NCI-H510A (cell line): ENCODE data around the gene GPR135.
A peak's percentile ranks its signal among the peaks of the same experiment; 100 is the strongest.
"Not testable (repeated sequence)": the region's sequence is repeated elsewhere in the genome, so short reads cannot be mapped to it uniquely, and the experiment has no call there.

Experiments
- DNase-seq: peaks from one replicate; lab custom pipeline; 2025; lab: John Stamatoyannopoulos, UW

GPR135 gene

DNA sequence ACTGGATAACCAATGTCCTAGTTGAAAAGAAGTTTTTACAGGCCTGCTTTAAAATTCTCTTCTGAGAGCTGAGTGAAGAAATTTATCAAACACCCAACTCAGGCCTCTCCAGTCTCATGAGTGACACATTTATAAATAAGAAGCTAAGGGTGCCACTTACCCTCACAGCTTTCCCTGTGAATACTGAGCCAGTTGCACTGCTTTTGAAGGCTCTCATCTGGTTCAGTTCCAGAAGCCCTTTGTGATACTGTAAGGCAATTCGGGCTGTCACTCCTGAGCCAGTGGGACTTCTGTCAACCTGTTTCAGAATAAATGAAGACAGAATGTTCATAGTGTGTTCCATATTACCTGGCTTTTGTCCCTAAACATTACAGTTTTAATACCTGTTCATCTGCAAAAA lies 10.5 kb upstream of the GPR135 start:
- no peak for DNase-seq

DNA sequence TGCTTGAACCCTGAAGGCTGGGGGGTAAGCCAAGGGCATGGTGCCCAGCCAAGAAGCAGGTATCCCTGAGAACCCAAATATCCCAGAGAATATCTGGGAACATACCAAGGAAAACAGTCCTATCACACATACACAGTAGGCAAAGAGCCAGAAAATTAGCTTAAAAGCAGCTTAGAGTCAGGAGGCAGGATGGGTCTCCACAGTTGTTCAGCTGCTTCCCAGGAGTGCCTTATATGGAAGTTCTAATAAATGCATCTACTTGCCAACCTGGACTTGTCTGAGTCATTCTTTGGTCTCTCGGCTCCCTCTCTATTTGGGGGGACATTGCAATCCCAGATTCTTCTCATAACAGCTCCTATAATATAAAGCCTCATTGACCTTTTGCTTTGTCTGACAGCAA lies 9.0 kb upstream of the GPR135 start:
- DNase-seq: no peak

DNA sequence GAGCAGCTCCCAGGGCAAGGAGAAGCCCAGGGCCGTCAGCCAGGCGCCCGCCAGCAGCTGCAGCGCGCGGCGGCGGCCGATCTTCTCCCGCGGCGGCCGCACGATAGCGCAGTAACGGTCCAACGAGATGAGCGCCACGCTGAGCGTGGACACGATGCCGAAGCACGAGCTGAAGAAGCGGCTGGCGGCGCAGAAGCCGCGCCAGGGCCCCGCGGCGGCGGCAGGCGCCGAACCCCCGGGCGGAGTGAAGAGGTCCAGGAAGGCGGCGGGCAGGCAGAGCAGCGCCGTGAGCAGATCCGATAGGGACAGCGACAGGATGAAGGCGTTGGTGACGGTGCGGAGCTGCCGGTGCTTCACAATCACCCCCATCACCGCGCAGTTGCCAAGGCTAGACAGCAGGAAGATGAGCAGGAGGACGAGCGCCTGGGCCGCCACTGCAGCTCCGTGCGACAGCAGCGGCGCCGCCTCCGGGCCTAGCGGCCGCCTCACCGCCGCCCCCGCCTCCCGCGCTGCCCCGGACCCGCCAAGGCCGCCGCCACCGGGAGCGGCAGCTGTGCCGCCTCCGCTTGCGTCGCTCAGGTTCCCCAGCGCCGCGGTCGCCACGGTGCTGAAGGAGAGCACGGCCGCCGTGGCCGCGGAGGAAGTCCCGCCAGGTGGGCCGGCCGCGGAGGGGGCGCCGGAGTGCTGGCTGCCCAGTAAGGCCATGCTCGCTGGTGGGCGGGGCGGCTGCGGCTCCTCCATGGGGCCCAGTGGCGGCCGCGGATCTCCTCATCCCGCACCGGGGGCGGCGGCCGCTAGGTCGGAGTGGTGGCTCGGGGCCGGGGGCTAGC lies 479 bp downstream of the GPR135 start:
- peak; percentile 43 for DNase-seq

DNA sequence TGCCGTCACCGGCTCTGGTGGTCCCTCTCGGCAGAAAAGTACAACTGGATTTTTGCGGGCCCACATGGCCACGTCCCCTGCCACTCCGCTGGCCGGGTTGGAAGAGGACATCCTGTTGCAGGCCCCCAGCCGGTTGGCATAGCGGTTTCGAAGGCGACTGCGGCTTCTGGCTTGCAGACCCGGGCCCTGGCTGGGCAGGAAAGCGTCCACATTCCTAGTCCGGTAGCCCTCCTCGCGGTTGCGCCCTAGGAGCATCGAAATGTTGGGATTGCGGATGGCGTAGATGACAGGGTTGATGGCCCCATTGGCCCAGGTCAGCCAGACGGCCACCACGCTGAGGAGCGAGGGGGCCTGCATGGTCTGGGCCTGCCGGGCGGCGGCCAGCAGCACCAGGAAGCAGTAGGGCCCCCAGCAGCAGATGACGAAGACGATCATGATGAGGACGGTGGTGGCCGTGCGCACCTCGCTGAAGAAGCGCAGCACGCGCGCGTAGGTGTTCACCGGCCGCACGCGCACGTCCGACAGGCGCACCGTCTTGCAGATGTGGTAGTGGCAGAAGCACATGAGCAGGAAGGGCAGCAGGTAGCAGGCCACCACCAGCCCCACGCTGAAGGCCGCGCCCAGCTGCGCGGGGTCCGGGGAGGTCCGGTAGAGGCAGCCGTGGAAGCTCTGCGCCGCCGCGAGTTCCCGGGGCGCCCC lies 1.2 kb downstream of the GPR135 start:
- no peak for DNase-seq

DNA sequence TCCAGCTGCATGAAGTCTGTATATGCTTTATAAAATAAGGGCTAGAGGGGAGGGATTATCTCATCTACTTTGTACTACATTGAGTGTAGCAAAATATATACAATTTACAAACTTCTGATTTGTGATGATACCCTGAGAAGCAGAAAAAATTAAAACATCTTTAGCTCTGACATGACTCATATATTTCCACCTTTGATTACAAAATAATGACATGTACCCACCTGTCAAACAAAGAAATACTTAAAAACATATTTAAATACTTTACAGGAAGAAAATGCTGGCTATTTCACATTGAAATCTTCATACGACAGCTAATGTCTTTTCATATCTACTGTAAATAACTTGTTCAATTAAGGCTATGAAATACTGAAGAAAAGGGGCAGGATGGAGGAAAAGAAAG lies 3.3 kb downstream of the GPR135 start:
- no peak for DNase-seq

DNA sequence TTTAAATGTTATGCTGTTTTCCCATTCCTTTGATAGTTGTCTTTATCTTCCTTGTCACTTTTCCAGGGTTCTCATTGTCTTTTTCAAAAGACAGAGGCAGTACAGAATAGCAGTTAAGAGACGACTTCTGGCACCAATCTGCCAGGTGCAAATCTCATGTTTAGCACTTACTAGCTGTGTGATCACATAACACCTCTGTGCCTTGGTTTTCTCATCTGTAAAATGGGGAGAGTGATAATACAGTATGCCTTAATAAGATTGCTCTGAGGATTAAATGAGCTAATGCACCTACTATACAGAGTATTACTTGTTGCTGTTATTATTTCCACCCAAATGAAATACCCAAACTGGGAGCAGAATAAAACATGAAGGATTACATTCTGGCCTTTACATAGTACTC lies 4.8 kb downstream of the GPR135 start:
- no peak for DNase-seq

DNA sequence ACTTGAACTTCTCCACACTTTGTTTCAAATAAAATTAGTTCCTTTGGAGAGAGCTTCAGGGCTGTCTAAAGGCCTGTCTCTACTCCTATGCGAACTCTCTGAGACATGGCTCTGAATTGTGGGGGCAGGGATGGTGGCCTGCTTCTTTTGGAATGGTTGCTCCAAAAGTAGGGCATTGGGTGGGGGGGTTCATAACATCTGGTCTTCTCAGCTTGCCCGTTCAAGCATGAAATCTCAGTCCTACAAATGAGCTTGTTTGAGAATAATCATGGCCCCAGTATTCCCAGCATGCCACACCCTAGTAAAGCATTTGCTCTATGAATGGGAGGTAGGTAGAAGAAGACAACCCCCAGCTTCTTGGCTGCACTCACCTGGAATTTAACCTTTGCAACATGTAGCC lies 6.7 kb downstream of the GPR135 start:
- DNase-seq: no peak

DNA sequence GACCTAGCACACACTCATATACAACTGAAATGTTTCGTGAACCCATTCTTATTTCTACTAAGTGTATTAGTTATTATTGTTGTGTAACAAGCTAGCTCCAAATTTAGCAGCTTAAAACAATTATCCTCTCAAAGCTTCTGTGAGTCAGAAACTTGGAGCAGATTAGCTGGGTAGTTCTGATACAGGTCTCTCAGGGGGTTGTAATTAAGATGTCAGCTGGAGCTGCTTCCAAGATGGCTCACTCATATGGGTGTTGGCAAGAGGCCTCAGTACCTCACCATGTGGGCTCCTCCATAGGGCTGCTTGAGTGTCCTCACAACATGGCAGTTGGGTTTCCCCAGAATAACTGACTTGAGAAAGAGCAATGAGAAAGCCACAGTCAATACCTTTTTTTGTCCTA lies 9.8 kb downstream of the GPR135 start:
- no peak for DNase-seq

DNA sequence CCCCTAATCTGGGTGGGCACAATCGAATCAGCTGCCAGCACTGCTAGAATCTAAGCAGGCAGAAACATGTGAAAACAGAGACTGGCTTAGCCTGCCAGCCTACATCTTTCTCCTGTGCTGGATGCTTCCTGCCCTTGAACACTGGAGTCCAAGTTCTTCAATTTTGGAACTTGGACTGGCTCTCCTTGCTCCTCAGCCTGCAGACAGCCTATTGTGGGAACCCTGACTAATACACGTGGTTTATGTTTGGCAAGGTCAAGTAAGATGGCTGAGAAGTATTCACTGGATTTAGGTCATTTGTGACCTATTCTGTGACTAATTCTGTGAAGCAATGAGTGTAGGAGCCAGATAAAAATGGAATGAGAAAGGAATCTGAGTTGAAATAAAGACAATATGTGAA lies 11.0 kb downstream of the GPR135 start:
- DNase-seq: no peak

DNA sequence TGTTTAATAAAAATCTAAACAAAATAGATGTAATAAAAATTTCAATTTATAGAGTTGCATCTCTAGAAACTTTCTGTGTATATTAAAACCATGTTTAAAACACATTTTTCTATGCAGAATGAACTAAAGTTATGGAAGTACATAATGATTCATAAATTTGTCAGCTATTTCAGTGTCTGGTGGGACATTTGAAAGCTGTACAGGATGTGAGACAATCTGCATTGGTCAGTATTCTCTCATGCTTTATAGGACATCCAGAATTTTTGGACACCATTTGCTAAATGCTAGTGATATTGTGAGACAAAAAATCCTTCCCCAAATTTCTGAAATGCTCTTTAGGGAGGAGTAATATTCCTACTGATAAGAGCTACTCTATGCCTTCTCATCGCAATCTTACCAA lies 13.3 kb downstream of the GPR135 start:
- DNase-seq: no peak

DNA sequence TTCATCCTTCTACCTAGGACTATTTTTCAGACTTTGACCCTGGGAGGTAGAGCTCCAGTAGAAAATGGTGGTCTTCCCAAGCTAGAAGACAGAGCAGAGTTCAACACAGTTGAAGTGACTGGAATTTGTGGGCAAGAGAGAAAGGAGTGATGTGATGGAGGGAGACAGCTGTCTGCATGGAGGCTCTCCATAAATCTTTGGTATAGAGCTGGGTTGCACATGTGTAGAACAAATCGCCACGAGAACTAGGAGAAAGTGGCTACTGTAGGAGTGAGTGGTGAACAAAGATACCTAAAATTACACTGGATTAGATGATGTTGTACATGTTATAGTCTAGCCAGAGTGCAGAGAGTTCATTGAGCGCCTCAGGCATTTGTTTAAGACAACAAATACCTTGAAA lies 14.5 kb downstream of the GPR135 start:
- no peak for DNase-seq

DNA sequence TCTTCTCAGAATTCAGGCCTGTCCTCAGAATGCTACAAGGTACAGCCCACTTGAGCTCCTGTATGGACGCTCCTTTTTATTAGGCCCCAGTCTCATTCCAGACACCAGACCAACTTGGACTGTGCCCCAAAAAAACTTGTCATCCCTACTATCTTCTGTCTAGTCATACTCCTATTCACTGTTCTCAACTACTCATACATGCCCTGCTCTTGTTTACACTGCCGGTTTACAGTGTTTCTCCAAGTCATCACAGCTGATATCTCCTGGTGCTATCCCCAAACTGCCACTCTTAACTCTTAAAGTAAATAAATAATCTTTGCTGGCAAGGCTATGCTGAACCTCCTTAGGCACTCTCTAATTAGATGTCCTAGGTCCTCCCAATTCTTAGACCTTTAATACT lies 16.5 kb downstream of the GPR135 start:
- not testable (repeated sequence) for DNase-seq

DNA sequence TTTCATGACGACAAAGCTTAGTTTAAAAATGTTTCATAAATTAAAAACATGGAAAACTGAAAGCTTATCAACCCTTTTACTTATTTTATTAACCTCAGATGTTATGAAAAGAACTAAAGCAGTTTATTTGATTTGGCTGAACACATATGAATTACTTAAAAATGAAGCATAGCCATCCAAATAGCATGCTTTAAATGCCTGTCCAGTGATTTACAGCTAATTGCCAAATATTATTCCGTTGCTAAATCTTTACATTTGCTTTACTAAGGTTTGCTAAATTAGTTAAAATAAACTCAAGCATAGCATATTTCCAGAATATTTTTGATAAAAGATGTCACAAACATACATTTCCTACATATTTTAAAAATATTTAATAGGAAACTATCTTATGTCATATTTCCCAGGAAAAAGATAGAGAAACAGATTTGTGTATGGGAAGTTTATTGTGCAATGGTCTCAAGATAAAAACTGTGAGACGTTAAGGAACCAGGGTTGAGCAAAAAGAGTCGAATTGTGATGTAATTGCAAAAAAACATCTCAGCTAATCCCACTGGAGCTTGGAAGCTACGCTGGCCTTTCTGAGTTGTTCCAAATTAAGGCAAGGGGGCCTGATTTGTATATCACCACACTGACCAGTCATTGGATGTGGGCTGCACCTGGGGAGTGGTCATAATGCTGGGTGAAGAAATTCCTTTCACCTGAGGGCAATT lies 25.8 kb downstream of the GPR135 start:
- no peak for DNase-seq

DNA sequence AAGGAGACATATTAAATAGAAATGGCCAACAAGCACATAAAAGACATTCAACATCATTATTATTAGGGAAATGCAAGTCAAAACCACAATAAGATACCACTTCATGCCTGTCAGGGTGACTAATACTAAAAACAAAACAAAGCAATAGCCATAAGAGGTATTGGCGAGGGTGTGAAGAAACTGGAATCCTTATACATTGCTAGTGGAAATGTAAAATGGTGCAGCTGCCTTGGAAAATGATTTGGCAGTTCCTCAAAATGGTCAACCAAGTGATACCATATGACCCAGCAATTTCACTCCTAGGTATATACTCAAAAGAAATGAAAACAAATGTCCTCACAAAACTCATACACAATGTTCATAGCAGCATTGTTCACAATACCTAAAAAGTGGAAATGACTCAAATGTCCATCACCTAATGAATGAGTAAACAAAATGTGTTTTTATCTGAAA lies 27.0 kb downstream of the GPR135 start:
- no peak for DNase-seq

DNA sequence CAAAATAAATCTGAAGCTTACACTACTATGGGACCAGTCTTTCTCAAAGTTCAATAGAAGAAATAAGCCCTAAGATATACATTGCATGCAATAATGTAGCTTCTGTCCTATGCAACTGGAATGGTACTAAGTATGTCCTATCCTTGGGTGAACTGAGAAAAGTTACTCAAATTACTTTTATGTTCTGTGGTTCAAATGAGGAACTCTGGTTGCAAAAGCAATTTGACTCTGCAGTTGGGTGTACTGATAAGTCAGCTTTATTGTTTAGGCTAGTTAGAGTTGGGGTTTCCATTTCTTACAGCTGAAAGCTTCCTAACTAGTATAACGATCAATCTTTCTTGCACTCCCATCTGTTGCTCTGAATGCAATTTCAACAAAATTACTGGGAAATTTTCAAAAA lies 29.2 kb downstream of the GPR135 start:
- DNase-seq: no peak

DNA sequence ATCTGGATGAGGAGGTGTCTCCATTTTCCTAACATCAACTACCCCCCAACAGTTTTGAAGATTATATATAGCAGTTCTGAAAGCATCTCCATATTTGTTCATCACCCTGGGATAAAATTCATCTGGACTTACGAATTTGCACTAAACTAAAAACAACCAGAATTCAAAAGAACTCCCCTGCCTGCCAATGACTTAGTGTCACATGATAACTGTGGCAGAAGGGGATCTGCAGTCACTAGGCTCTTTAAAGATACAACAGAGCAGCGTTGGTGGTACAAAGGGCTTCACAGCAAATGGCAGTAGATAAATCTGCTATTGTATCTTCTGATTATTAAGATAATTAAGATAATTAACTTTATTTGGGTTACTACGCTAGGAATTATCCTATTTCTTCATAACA lies 30.1 kb downstream of the GPR135 start:
- DNase-seq: no peak

DNA sequence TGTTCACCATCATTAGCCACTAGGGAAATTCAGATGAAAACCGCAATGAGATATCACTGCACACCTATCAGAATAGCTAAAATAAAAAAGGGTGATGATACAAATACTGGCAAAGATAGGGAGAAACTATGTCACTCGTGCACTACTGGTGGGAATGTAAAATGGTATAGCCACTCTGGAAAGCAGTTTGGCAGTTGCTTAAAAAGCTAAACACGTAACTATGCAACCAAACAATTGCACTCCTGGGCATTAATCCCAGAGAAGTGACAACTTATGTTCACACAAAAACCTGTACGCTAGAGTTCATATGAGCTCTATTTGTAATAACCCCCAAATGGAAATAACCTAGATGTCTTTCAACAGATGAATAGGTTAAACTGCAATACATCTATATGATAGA lies 35.4 kb downstream of the GPR135 start:
- DNase-seq: no peak

DNA sequence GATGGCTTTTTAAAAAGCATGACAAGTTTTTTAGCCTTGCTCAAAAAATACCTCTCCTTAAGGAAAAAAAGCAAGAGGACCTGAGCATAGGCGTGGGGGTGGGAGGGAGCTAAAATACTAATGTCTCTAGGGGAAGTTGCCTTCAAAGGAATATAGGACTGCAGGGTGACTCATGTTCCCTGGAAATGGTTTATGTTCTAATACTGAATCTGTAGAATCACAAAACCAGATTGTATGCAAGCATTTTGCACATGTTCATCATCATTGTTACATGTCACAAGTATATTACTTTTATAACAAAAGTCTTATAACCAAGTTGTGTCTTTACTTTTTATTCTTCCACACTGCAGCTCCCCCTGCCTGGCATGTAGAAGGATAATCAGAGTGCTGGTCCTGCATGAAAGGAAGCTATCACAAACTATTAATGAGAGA lies 36.6 kb downstream of the GPR135 start:
- DNase-seq: no peak

DNA sequence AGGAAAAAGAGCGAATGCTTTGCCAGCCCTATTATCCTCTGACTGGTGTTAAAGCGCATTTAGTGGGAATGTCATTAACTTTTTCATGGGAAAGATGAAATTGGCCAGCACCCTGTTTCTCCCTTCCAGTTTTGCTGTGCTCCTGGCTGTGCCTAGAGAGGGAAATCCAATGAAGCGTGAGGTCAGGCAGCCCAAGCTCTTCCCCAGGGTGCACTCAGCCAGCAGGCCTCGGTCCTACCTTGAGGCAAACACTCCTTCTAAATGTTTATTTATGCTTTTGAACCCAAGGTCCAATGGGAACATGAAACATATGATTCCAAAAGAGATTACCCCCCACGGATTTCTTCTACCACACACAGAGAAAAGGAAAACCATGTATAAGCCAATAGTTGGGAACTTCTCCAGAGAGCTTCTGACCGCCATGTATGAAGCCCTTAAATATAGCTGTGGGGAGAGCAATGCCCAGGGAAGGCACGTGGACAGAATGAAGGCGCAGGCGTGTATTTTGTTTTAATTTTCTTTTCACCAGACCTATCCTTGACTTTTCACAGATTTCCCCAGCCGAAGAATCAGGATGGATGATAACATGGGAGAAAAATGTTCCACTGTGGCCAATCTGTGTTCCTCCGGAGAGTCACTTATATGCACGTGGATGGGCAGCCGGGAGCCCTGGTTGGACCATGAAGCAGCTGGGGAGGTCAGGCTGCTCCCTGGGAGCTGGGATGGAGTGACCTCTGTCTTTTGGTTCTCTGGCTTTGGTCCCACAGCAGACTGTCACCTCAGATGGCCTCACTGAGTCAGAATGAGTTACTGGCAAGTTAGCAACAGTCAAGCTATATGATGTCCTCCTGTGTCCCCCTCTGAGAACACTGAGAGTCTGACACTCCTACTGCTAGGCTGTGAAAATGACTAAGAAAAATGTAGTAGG lies 37.3 kb downstream of the GPR135 start:
- no peak for DNase-seq

DNA sequence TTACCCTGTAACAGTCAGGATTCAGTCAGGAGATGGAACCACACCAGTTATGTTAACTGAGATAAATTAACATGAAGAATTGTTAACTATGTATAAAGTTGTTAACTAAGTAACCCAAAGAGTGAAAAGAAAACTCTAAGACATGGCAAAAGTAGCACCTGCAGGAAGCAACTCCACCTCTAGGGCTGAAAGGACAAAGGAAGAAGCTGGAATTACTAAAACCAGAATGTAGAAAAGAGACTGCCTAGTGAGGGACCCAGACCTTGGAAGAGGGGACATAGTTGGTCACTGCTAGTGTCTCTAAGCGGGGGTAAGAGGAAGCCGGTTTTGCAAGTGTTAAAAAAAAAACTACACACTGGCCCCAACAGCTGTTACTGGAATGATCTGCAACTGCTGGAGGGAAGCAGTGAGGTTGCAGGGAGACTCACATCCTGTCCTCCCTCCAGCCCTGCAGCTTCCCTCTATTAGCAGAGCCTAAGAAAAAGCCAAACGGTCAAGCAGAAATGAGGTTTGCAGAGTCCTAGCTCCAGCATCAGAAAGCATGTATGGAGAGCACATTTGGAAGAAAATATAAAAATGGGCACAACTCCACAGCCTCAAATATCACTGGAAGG lies 39.8 kb downstream of the GPR135 start:
- no peak for DNase-seq

DNA sequence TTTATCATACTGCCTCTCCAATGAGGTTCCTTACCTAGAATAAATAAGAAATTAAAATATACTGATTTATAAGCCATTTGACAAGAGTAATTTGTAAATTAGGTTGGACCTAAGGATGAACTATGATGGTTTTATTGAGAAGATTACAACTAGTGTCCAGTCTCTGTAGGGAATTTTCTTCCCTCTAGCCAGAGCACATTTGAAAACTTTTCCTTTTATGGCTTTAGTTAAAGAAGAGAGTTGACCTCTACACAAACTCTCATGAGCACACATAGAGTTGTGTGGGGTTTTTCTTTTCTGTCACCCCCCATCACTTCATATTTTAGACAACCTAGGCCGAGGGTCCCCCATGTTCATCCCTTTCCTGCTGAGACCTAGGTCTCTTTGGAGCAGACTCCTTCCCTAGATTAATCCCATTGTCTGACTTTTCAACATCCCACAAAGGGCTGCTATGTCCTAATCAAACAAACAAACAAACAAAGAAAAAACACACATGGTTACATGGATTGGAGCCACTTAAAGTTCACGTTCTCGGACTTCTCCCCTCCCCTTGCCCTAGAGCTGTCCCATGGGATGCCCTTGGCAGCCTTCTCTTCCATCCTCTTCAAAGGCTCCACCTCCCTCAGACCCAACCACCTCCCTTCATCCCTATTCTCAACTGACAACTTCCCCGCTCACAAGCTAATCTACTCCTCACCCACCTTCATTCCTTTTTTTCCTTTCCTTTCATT lies 40.7 kb downstream of the GPR135 start:
- DNase-seq: no peak
